ENCODE results near the gene RASSF3.

The RASSF3 gene

DNA sequence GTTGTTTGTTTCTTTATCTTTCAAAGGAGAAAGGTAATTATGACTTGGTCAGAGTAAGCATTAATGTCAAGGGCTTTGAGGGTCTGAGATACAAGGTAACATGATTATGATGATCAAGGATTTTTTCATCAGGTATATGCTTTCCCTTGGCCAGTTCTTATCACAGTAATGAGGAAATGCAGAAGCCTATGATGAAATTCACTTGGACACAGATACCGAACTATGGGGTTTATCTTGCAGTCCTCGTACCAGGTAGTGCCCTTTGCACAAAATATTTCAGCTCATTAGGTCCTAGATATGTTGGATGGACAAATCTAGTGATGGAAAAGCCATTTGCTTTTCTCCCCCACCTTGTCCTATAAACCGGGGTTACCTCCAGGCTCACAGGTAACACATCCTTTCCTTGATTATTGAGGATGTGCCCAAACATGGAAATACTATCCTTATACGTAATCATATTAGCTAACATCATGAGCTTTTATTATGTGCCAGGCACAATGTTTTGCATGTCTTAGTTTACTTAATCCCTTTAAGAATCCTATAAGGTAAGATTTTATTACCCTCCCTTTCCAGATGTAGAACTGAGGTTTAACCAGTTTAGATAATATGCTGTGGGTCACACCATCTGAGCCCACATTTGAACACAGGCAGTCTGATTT is 7.0 kb upstream of the RASSF3 start:
- no peaks in the 10 kb centered on the region for H3K36me3 ChIP-seq (ENCODE audit: low read depth)
- no peak overlapping the region for H3K27ac ChIP-seq (ENCODE audit: poor library complexity, severe bottlenecking)
- no peak for ATAC-seq (ENCODE audit: low read depth)
- H3K9me3 ChIP-seq (ENCODE audit: severe bottlenecking), result no peaks in the 10 kb centered on the region
- no peak overlapping the region for H3K4me3 ChIP-seq (ENCODE audit: severe bottlenecking)
- TF ChIP-seq, protein P1, sequence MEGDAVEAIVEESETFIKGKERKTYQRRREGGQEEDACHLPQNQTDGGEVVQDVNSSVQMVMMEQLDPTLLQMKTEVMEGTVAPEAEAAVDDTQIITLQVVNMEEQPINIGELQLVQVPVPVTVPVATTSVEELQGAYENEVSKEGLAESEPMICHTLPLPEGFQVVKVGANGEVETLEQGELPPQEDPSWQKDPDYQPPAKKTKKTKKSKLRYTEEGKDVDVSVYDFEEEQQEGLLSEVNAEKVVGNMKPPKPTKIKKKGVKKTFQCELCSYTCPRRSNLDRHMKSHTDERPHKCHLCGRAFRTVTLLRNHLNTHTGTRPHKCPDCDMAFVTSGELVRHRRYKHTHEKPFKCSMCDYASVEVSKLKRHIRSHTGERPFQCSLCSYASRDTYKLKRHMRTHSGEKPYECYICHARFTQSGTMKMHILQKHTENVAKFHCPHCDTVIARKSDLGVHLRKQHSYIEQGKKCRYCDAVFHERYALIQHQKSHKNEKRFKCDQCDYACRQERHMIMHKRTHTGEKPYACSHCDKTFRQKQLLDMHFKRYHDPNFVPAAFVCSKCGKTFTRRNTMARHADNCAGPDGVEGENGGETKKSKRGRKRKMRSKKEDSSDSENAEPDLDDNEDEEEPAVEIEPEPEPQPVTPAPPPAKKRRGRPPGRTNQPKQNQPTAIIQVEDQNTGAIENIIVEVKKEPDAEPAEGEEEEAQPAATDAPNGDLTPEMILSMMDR (IDR thresholded peaks at IDR 0.05; ENCODE audit: poor library complexity, severe bottlenecking), result no peak
- no peaks in the 10 kb centered on the region for H3K27me3 ChIP-seq (ENCODE audit: insufficient read depth, poor library complexity, severe bottlenecking)
- DNase-seq (ENCODE audit: low spot score), result no peak
- peaks cover under 1% of the 10 kb centered on the region for H3K4me1 ChIP-seq (ENCODE audit: insufficient read depth, poor library complexity, severe bottlenecking)

DNA sequence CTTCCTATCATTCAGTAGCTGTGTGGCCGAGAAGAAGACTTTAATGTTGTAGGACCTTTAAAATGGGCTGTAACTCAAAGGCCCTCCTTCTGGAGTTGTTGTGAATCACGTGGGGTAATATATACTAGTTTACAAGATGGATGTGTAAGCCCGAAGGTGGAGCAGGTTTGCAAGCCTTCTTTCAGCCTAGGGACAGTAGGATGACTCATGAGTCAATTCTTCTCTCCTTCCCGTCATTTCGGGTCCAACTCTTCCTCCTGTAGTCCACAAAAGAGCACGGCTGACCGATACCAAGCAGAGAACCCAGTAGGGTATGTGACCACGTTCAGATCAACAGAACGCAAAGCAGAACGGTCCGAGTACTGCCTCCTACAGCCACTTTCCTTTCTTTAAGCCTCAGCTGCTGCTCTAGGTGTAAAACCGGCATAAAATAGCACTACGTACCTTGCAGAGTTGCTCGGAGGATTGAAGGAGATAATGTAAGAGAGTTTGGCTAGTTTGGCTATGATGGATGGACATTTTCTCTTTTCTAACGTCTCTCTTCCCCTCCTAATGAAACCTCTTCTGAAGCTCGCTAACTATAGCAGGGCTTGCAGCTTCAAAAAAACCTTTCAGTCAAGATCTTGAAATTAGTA is 1.3 kb upstream of the RASSF3 start:
- Histone ChIP-seq H3K4me3 (ENCODE audit: severe bottlenecking) (peak overlapping the region; percentile 99), H3K27ac (ENCODE audit: poor library complexity, severe bottlenecking) (peak overlapping the region; percentile 88)

DNA sequence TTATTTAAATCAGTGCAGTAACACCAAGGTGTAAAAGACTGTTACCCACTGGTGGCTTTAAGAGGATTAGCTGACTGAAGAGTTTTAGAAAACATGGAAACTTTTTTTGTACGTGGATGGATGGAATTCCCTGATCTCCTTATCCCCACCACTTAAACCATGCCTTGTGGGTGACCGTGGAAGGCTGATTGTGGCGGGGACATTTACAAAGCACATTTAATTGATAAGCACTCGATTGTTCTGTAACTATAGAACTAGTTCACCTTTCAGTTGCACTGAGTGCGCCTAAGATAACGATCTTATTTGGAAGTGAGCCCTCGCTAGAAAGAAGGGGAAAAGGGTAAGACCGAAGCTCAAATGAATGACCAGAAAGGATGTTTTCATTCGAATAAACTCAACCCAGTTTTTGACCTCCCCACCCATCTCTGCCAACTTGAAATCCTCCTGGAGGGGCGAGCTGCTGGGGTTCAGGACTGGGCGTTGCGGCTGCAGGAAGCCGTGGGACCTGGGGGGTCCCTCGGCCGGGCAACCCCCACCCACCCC is 688 bp upstream of the RASSF3 start:
- Histone ChIP-seq H3K4me3 (ENCODE audit: severe bottlenecking) (peak overlapping the region; percentile 99), H3K36me3 (ENCODE audit: low read depth) (no peaks in the 10 kb centered on the region), H3K4me1 (ENCODE audit: insufficient read depth, poor library complexity, severe bottlenecking) (peaks cover 13% of the 10 kb centered on the region), H3K27me3 (ENCODE audit: insufficient read depth, poor library complexity, severe bottlenecking) (no peaks in the 10 kb centered on the region), H3K9me3 (ENCODE audit: severe bottlenecking) (no peaks in the 10 kb centered on the region), H3K27ac (ENCODE audit: poor library complexity, severe bottlenecking) (peak overlapping the region; percentile 88)
- peak; percentile 1 for ATAC-seq (ENCODE audit: low read depth)
- DNase-seq (ENCODE audit: low spot score), result no peak
- TF ChIP-seq, protein P1 (IDR thresholded peaks at IDR 0.05; ENCODE audit: poor library complexity, severe bottlenecking), result no peak

More for the DNA sequence above, 1.3 kb upstream of the RASSF3 start:
- no peak for DNase-seq (ENCODE audit: low spot score)
- ATAC-seq (ENCODE audit: low read depth), result peak; percentile 47
- Histone ChIP-seq H3K27me3 (ENCODE audit: insufficient read depth, poor library complexity, severe bottlenecking) (no peaks in the 10 kb centered on the region), H3K4me1 (ENCODE audit: insufficient read depth, poor library complexity, severe bottlenecking) (peaks cover 13% of the 10 kb centered on the region), H3K36me3 (ENCODE audit: low read depth) (no peaks in the 10 kb centered on the region), H3K9me3 (ENCODE audit: severe bottlenecking) (no peaks in the 10 kb centered on the region)
- TF ChIP-seq, protein P1 (IDR thresholded peaks at IDR 0.05; ENCODE audit: poor library complexity, severe bottlenecking), result peak; percentile 12

DNA sequence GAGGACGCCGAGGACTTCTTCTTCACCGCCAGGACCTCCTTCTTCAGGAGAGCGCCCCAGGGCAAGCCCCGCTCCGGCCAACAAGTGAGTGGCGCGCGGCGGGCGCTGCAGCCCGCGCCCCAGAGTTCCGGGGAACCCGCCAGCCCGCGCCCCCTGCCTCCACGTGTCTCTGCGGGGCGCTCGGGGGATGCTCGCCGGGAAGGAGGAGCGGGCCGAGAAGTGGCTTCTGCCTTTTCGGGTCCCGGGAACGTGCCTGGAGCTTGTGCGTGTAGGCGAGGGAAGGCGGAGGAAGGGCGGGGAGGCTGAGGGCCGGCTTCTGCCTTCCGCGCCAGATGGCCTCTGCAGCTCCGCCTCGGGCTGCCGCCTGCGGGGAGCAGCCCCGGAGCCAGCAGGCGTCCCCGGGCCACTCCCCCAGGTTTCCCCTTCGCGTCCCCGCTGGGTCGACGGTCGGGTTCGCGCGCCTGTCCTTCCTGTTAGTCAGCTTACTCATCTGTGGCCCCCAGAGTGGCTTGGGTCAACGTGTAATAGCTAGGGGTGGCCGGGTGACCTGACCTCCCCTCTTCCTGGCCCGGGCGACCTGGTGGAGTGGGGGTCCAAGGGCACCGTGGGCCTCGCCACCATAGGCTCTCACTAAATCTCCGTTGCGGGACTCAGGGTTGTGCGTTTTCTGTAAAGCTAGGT is 505 bp downstream of the RASSF3 start:
- TF ChIP-seq, protein P1 (IDR thresholded peaks at IDR 0.05; ENCODE audit: poor library complexity, severe bottlenecking), result no peak
- Histone ChIP-seq H3K27me3 (ENCODE audit: insufficient read depth, poor library complexity, severe bottlenecking) (no peaks in the 10 kb centered on the region), H3K27ac (ENCODE audit: poor library complexity, severe bottlenecking) (peak overlapping the region; percentile 88), H3K36me3 (ENCODE audit: low read depth) (peaks cover 11% of the 10 kb centered on the region), H3K4me1 (ENCODE audit: insufficient read depth, poor library complexity, severe bottlenecking) (peaks cover 13% of the 10 kb centered on the region), H3K9me3 (ENCODE audit: severe bottlenecking) (no peaks in the 10 kb centered on the region), H3K4me3 (ENCODE audit: severe bottlenecking) (peak overlapping the region; percentile 99)
- ATAC-seq (ENCODE audit: low read depth), result peak; percentile 43
- peak; percentile 64 for DNase-seq (ENCODE audit: low spot score)
